Stomach smooth muscle (tissue), 2 donors: Measurements from ENCODE around the gene ATXN1.

Experiments used
- H3K27ac ChIP-seq: one replicate; pipeline ENCODE4 v1.7.0; 2013; ENCODE audit warnings: mild to moderate bottlenecking, low read length, inconsistent platforms
- H3K27me3 ChIP-seq, 2 donors: one replicate each; pipeline ENCODE4 v1.7.0; 2013; ENCODE audit warnings: low read length in 2 of 2; ENCODE audit not compliant: insufficient read depth in 2 of 2, control insufficient read depth in 1 of 2
- H3K36me3 ChIP-seq, 2 donors: one replicate each; pipeline ENCODE4 v1.7.0; 2013; ENCODE audit warnings: low read length in 2 of 2; ENCODE audit not compliant: control insufficient read depth in 2 of 2, insufficient read depth in 2 of 2
- H3K4me1 ChIP-seq: one replicate; pipeline ENCODE4 v1.7.0; 2013; ENCODE audit warnings: low read length; ENCODE audit not compliant: control insufficient read depth, insufficient read depth
- H3K4me3 ChIP-seq, 2 donors: one replicate each; pipeline ENCODE4 v1.7.0; 2013; ENCODE audit warnings: low read length in 2 of 2
- H3K9ac ChIP-seq, 2 donors: one replicate each; pipeline ENCODE4 v1.7.0; 2013; ENCODE audit warnings: low read length in 2 of 2, mild to moderate bottlenecking in 1 of 2
- H3K9me3 ChIP-seq, 2 donors: one replicate each; pipeline ENCODE4 v1.7.0; 2013; ENCODE audit warnings: low read length in 2 of 2; ENCODE audit not compliant: control insufficient read depth in 2 of 2
- donor health status: healthy.
- donor health status: Pancreatic carcinoma.

ATXN1 gene

GRCh38 chr6:16510245-16510644, 251.0 kb downstream of the ATXN1 start:
- Histone ChIP-seq H3K9me3 (no peaks in the 10 kb centered on the region), H3K4me1 (peaks cover 26% of the 10 kb centered on the region), H3K27me3 (no peaks in the 10 kb centered on the region), H3K36me3 (no peaks in the 10 kb centered on the region), H3K9ac (no peak overlapping the region), H3K4me3 (no peak overlapping the region), H3K27ac (no peak overlapping the region)

- H3K4me3 ChIP-seq: no peak overlapping the region
- no peaks in the 10 kb centered on the region for H3K9me3 ChIP-seq
- no peaks in the 10 kb centered on the region for H3K27me3 ChIP-seq
- H3K36me3 ChIP-seq: no peaks in the 10 kb centered on the region
- H3K4me1 ChIP-seq: peaks cover 29% of the 10 kb centered on the region
- no peak overlapping the region for H3K9ac ChIP-seq
- H3K27ac ChIP-seq: no peak overlapping the region
Measured at GRCh38 chr6:16508959-16509358, 252.3 kb downstream of the ATXN1 start.

GRCh38 chr6:16505711-16506357, 255.4 kb downstream of the ATXN1 start:
- no peak overlapping the region for H3K27ac ChIP-seq
- H3K4me1 ChIP-seq: peaks cover 11% of the 10 kb centered on the region
- no peaks in the 10 kb centered on the region for H3K9me3 ChIP-seq
- H3K9ac ChIP-seq: no peak overlapping the region
- H3K27me3 ChIP-seq: no peaks in the 10 kb centered on the region
- no peaks in the 10 kb centered on the region for H3K36me3 ChIP-seq
- H3K4me3 ChIP-seq: no peak overlapping the region

DNA sequence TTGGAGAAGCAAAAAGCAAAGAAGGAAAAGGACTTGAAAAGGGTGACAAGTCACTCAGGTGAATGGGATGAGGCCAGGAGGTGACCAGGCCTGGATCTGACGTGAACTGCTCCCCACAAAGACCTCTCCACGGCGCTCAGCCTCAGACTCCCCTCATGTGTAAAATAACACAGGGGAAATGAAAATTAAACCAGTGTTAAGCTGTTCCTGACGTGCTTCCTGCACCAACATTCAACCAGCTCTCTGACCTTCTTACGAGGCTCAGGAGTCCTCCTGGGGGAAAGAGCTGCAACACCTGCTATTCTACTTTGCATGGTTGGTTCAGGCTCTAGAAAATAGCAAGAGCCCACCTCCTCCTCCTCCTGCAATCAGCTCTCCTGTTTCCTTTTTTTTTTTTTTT, 256.7 kb downstream of the ATXN1 start:
- Histone ChIP-seq H3K4me3 (no peak overlapping the region), H3K27ac (no peak overlapping the region), H3K4me1 (peaks cover 11% of the 10 kb centered on the region), H3K27me3 (no peaks in the 10 kb centered on the region), H3K9me3 (no peaks in the 10 kb centered on the region), H3K9ac (no peak overlapping the region), H3K36me3 (no peaks in the 10 kb centered on the region)

- H3K27ac ChIP-seq: no peak overlapping the region
- peaks cover 11% of the 10 kb centered on the region for H3K4me1 ChIP-seq
- no peaks in the 10 kb centered on the region for H3K27me3 ChIP-seq
- no peaks in the 10 kb centered on the region for H3K9me3 ChIP-seq
- no peak overlapping the region for H3K4me3 ChIP-seq
- no peak overlapping the region for H3K9ac ChIP-seq
- H3K36me3 ChIP-seq: no peaks in the 10 kb centered on the region
Measured at GRCh38 chr6:16503970-16504415, 257.3 kb downstream of the ATXN1 start.

GRCh38 chr6:16503241-16503775, 258.0 kb downstream of the ATXN1 start:
- Histone ChIP-seq H3K36me3 (no peaks in the 10 kb centered on the region), H3K9ac (no peak overlapping the region), H3K27ac (no peak overlapping the region)

DNA sequence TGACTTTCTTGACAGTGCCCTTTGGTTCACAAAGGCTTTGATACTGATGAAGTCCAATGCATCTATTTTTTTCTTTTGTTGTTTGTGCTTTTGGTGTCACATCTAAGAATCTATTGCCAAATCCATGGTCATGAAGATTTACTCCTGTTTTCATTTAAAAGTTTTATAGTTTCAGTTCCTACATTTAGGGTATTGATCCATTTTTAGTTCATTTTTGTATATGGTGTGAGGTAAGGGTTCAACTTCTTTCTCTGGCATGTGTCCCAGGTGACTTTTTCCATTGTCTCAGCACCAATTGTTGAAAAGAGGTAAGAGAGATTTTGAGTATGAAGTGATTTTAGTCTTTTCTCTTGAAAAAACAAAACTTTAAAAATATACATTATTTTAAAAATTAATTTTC, 262.3 kb downstream of the ATXN1 start:
- Histone ChIP-seq H3K4me1 (peaks cover 6% of the 10 kb centered on the region), H3K4me3 (no peak overlapping the region), H3K36me3 (no peaks in the 10 kb centered on the region), H3K9ac (no peak overlapping the region), H3K27ac (no peak overlapping the region), H3K9me3 (no peaks in the 10 kb centered on the region), H3K27me3 (no peaks in the 10 kb centered on the region)

More at GRCh38 chr6:16503241-16503775, 258.0 kb downstream of the ATXN1 start:
- Histone ChIP-seq H3K9me3 (no peaks in the 10 kb centered on the region), H3K4me1 (peaks cover 11% of the 10 kb centered on the region), H3K4me3 (no peak overlapping the region), H3K27me3 (no peaks in the 10 kb centered on the region)

DNA sequence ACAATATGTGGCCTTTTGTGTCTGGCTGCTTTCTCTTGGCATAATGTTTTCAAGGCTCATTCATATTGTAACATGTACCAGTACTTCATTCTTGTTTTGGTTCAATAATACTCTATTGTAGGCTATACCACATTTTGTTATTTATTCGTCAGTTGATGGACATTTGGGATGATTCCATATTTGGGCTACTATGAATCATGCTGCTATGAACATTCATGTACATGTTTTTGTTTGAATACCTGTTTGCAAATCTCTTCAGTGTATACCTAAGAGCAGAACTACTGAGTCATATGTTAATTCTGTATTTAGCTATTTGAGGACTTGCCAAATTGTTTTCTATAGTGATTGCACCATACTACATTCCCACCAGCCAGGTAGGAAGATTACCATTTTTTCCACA, 263.0 kb downstream of the ATXN1 start:
- no peaks in the 10 kb centered on the region for H3K27me3 ChIP-seq
- no peak overlapping the region for H3K9ac ChIP-seq
- H3K36me3 ChIP-seq: no peaks in the 10 kb centered on the region
- no peaks in the 10 kb centered on the region for H3K9me3 ChIP-seq
- peaks cover 6% of the 10 kb centered on the region for H3K4me1 ChIP-seq
- no peak overlapping the region for H3K27ac ChIP-seq
- no peak overlapping the region for H3K4me3 ChIP-seq

- H3K36me3 ChIP-seq: no peaks in the 10 kb centered on the region
- H3K9ac ChIP-seq: no peak overlapping the region
- H3K4me3 ChIP-seq: peak overlapping the region in 1 of 2 donors; percentile 9
- H3K27me3 ChIP-seq: no peaks in the 10 kb centered on the region
- no peak overlapping the region for H3K27ac ChIP-seq
- no peaks in the 10 kb centered on the region for H3K9me3 ChIP-seq
- peaks cover 6% of the 10 kb centered on the region for H3K4me1 ChIP-seq
Measured at GRCh38 chr6:16496991-16497801, 264.1 kb downstream of the ATXN1 start.

DNA sequence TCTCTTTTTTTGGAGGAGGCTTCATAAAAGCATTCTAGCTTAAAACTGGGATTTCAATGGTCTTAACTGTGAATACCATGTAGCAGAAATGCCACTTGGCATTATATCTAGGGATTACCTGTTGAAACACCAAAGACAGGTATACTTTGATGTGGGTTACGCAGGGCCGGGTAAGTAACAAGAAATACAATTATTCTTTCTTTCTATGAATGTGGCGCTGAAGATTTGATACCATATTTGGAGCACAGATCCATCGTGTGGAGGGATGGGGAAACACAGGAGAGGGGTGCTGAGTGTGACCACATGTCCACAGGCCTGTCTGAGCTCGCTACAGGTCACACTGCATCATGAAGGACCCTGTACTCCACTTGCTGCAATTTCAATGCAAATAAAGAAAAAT, 265.1 kb downstream of the ATXN1 start:
- Histone ChIP-seq H3K9ac (no peak overlapping the region), H3K36me3 (no peaks in the 10 kb centered on the region), H3K4me3 (no peak overlapping the region), H3K27ac (no peak overlapping the region), H3K27me3 (no peaks in the 10 kb centered on the region), H3K9me3 (no peaks in the 10 kb centered on the region), H3K4me1 (peaks cover 6% of the 10 kb centered on the region)

DNA sequence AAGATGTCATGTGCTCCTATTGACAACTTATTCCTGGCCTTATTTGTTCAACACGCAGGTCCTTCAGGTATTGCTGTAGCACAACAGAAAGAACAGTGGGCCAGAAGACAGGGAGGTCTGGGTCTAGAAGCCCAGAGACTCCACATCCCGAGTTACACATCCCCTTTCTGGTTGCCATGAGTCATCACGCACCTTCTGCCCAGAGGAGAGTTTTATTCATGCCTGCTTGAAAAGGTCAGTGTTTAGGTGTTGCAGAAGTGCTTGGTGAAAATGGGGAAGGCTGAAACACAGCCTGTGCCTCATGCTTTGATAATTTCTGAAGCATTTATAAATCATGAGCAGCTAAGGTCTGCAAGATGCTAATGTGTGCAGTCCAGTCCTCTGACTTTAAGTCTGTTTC, 266.5 kb downstream of the ATXN1 start:
- no peaks in the 10 kb centered on the region for H3K36me3 ChIP-seq
- no peaks in the 10 kb centered on the region for H3K9me3 ChIP-seq
- peaks cover 6% of the 10 kb centered on the region for H3K4me1 ChIP-seq
- H3K27me3 ChIP-seq: no peaks in the 10 kb centered on the region
- no peak overlapping the region for H3K9ac ChIP-seq
- no peak overlapping the region for H3K4me3 ChIP-seq
- no peak overlapping the region for H3K27ac ChIP-seq
